ENCODE measurements around the gene DUOX2.

DNA sequence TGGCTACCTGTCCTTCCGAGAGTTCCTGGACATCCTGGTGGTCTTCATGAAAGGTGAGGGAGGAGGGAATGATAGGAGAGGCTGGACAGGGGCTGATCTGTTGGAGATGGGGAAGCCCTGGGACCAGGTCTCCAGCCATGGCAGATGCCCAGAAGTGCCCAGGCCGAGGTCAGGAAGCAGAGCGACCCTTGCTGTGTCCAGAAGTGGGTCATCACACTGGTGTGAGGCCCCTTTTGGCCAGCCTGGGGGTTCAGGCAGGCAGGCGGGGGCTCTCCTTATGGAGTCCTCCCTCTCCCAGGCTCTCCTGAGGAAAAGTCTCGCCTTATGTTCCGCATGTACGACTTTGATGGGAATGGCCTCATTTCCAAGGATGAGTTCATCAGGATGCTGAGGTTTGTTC lies 33.6 kb upstream of the DUOX2 start:
- TF ChIP-seq, protein P1, sequence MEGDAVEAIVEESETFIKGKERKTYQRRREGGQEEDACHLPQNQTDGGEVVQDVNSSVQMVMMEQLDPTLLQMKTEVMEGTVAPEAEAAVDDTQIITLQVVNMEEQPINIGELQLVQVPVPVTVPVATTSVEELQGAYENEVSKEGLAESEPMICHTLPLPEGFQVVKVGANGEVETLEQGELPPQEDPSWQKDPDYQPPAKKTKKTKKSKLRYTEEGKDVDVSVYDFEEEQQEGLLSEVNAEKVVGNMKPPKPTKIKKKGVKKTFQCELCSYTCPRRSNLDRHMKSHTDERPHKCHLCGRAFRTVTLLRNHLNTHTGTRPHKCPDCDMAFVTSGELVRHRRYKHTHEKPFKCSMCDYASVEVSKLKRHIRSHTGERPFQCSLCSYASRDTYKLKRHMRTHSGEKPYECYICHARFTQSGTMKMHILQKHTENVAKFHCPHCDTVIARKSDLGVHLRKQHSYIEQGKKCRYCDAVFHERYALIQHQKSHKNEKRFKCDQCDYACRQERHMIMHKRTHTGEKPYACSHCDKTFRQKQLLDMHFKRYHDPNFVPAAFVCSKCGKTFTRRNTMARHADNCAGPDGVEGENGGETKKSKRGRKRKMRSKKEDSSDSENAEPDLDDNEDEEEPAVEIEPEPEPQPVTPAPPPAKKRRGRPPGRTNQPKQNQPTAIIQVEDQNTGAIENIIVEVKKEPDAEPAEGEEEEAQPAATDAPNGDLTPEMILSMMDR (IDR thresholded peaks at IDR 0.05; ENCODE audit: low read depth, low read length, poor library complexity, severe bottlenecking), result no peak
- no peak for TF ChIP-seq EZH2phosphoT487 (IDR thresholded peaks at IDR 0.05; ENCODE audit: borderline replicate concordance, low read length)
